D721Med (cell line): Measurements from ENCODE around the gene BCAS2.

ENCODE experiments used
- DNase-seq: peaks from one replicate; pipeline ENCODE4 v3.0.0; 2011; ENCODE audit warnings: low spot score; ENCODE audit not compliant: insufficient read length
- FAIRE-seq: peaks from 2 replicates; lab custom pipeline; 2011; peaks lifted over from hg19 to GRCh38; lab: Jason Lieb, UNC
- TF ChIP-seq, protein P1 (sequence below): IDR thresholded peaks from 2 replicates; pipeline ENCODE4 v1.5.1; 2012; ENCODE audit warnings: mild to moderate bottlenecking, control low read depth; ENCODE audit not compliant: insufficient read depth; ENCODE audit errors: missing control alignments

BCAS2 gene

GRCh38 chr1:114549137-114549536, 32.3 kb downstream of the BCAS2 start:
- no peak for FAIRE-seq
- TF ChIP-seq, protein P1, sequence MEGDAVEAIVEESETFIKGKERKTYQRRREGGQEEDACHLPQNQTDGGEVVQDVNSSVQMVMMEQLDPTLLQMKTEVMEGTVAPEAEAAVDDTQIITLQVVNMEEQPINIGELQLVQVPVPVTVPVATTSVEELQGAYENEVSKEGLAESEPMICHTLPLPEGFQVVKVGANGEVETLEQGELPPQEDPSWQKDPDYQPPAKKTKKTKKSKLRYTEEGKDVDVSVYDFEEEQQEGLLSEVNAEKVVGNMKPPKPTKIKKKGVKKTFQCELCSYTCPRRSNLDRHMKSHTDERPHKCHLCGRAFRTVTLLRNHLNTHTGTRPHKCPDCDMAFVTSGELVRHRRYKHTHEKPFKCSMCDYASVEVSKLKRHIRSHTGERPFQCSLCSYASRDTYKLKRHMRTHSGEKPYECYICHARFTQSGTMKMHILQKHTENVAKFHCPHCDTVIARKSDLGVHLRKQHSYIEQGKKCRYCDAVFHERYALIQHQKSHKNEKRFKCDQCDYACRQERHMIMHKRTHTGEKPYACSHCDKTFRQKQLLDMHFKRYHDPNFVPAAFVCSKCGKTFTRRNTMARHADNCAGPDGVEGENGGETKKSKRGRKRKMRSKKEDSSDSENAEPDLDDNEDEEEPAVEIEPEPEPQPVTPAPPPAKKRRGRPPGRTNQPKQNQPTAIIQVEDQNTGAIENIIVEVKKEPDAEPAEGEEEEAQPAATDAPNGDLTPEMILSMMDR: no peak
- DNase-seq: no peak

- FAIRE-seq (peak; percentile 32), DNase-seq (peak; percentile 31)
- TF ChIP-seq, protein P1: no peak
These were observed 34.3 kb downstream of the BCAS2 start for GRCh38 chr1:114547076-114547475.

DNA sequence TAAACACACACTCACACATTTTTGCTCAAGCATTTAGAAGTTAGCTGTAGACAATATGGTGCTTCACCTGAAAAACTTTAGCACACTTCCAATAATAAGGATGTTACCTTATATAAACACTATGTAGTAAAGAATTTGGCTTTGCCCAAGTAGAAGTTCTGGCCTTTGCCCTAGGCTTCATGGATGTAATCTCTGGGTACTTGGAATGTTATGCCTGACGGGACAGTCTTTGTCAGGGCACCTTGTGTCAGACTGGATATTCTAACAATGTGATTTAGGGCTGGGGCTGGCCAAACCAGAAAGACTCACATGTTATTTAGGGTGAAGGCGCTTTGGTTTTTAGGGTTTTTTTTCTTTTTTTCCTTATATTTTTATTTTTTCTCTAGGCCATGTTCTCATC, 35.6 kb downstream of the BCAS2 start:
- FAIRE-seq: no peak
- TF ChIP-seq, protein P1: no peak
- DNase-seq: no peak

- TF ChIP-seq, protein P1: no peak
- no peak for DNase-seq
- FAIRE-seq: no peak
These were observed 36.1 kb downstream of the BCAS2 start for GRCh38 chr1:114545315-114545714.

DNA sequence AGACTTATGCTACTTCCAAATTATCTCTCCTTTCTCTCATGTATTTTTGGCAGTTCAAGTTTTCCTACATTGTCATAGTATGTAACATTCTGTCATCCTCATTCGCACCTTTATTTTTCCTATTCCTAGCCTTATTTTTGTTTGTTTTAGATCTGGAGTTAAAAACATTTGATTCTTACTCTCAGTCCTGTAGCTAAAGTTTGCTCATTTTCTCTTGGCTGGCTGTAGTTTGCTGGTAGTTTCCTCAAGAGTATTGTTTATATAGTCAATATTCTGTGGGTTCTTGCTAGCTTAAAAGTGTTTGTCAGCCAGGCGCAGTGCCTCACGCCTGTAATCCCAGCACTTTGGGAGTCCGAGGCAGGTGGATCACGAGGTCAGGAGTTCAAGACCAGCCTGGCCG, 40.6 kb downstream of the BCAS2 start:
- FAIRE-seq: no peak
- DNase-seq: no peak

GRCh38 chr1:114540272-114540671, 41.1 kb downstream of the BCAS2 start:
- FAIRE-seq: no peak
- no peak for DNase-seq
- TF ChIP-seq, protein P1: no peak

More for the DNA sequence above, 40.6 kb downstream of the BCAS2 start:
- TF ChIP-seq, protein P1: no peak

DNA sequence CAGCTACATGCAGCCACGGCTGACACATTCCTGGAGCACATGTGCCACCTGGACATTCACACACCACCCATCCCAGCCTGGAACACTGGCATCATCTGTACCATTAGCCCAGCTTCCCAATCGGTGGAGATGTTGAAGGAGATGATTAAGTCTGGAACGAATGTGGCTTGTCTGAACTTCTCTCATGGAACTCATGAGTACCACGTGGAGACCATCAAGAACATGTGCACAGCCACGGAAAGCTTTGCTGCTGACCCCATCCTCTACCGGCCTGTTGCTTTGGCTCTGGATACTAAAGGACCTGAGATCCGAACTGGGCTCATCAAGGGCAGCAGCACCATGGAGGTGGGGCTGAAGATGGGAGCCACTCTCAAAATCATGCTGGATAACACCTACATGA, 45.4 kb downstream of the BCAS2 start:
- no peak for DNase-seq
- FAIRE-seq: no peak
- TF ChIP-seq, protein P1: no peak
